Measurements from ENCODE around the gene ARHGAP24.

The ARHGAP24 gene

DNA sequence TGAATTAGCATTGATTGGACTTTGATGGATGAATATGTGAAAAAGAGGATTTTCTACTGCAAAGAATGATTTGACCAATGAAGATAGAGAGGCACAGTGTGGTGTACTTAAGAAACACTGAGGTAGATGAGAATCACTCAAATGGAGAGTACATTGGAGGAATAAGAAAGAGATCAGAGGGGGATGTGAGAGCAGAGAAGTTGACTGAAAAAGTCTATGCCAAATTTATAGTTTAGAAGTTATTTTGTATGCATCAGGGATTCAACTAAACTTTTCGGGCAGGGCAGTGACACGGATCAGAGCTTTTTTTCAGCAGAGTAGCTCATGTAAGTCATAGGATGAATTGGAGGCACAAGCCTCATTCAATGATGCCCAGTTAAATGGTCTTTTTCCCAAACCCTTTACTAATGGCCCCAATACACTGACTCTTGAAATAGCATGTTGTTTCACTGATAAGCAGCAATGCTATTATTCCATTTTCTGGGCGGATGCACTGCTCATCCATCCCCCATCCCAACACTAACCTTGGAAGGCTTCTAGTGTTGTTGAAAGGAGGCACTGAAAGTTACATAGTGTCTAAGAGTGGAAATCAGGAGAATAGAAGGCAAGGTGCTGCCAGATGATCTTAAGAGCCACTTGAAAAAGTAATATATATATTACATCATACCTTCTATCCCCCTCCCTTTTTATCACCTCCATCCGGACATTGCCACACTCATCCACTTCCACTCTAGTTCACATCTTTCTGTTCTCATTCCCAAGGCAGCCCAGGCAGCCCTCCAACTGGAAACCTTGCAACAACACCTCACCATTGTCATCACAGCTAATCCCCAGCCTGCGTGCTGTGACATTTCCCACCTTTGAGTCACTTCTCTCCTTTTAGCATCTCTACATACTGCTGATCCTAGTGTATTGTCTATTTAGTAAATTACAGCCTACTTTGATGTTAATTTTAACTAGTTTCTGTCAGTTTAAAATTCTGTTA lies 46.1 kb downstream of the ARHGAP24 start:
- no peak for DNase-seq

DNA sequence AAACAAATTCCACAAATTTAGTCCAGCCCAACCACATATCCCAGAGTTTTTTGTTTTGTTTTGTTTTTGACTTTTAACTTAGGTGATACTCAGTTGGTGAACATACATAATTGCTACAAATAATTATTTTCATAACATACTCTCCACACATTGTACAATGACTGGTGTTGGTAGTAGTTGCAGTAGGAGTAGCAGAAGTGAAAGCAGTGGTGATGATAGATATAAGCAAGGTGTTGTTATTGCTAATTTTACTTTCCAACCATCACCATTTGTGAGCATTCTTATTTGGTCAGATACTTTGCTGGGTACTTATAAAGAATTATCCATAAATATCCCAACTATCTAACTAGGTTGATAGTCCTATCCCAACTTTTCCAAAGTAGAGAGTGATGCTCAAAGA lies 47.3 kb downstream of the ARHGAP24 start:
- DNase-seq, result no peak

DNA sequence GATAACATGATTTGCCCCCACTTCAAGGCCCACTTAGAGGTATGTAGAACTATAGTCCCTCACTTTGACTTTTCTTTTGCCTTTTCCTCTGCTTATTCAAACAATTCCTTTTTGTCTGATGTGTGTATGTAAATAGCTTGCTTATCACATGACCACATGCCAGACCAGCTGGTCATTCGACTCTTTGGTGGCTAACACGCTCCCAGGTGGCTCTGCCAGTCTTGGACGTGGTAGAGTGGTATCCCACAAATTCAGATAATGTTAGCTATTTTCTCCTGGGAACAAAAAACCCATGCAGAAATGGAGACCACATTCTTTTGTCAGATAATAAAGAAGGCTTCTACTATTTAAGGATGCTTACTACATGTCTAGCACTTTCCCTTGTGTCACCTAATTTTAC lies 47.9 kb downstream of the ARHGAP24 start:
- DNase-seq, result no peak

DNA sequence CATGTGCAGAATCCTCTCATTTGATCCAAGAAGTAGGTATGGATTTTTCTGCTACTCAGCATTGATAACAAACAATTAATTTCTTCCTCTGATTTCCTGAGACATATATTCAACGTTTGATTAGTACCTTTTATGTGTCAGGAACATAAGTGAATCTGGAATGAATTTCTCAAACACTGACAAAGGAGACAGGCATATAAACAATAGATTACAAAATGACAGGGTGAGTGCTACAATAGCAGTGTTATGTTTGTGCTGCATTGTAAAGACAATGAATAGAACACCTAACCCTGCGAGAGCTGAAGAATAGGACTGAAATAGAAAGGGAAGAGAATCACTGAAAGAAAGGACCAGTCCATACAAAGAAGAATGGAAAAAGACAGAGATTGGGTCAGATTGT lies 52.9 kb downstream of the ARHGAP24 start:
- DNase-seq, result no peak

DNA sequence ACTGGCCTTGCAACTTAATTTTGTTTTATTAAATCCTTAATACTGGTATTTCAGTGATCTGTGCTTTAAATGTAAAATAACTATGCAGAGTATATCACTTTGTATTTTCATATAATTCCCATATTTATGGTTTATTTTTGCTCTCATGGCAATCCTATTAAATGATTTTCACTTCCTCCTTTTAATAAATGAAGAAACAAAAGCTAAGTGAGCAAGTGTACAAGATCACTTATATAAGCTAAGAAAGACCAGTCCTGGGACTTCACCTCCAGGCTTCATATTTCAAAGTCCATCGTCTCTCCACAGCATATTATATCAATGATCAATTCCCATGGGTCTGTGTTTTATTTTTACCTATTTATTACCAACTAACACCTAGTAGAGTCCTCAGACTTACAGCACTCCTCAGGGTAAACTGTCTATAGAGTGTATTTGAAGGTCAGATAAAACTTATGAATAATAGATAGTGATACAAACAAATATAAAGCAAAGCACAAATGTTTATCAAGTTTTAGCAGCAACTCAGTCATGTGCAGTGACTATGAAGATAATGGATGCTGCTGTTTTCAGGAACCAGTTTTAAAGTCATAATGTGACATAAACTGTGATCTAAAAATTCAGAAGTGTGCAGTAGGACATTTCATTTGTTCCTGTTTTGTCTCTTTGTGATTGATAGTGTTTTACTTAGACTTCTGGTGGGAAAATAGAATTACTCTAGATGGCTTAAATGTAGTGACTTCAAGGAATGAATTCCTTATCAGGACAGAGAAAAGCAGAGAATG lies 56.8 kb downstream of the ARHGAP24 start:
- DNase-seq, result peak; percentile 6

DNA sequence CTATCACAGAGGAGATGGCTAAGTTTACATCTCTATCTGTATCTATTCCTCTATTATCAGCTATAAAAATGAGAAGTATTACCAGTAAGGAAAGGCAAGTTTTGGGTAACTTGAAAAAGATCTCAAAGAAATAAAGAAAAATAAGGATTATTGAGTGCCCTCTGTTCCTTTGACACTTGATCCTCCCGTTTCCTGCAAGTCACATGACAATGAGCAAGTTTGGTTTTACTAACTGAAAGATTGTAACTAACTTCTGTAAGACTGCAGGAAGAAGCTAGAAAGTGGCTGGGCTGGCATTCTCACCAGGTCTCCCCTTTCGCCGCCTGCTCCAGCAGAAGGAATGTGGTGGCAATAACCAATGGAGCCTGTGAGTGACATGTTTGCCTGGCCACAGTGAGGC lies 59.2 kb downstream of the ARHGAP24 start:
- DNase-seq, result no peak

DNA sequence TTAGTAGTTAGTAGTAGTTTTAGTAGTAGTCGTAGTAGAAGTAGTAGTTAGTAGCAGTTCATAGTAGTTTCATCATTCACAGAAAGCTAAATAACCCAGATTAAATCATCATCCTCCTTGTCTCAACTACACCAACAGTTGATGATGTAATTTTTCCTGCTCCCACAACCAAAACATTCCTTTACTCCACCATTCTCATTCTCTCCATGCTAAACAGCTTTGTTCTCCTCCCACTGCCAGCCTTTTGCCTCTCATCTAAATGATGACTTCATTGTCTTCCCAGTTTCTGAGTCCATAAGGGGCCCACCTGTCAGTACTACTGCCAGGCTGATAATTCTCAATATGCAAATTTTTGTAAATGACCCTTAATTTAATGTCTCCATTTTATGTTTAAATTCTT lies 68.9 kb downstream of the ARHGAP24 start:
- DNase-seq, result no peak

DNA sequence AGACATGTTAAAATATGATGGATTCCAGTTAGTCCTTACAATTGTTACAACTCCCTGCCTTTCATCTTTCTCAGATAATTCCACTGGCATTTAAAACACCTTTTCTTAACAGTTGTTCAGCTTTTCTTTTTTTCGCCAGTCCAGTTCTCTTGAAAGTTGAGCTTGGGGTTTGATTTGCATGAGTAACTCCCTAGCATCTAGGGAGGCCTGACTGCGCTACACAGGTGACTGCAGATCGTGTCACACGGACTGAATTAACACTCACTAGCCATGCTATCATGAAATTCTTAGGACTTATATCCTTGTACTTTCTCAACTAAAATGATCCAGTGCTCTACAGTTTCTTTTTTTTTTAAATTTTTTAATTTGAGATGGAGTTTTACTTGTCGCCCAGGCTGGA lies 69.8 kb downstream of the ARHGAP24 start:
- no peak for DNase-seq

DNA sequence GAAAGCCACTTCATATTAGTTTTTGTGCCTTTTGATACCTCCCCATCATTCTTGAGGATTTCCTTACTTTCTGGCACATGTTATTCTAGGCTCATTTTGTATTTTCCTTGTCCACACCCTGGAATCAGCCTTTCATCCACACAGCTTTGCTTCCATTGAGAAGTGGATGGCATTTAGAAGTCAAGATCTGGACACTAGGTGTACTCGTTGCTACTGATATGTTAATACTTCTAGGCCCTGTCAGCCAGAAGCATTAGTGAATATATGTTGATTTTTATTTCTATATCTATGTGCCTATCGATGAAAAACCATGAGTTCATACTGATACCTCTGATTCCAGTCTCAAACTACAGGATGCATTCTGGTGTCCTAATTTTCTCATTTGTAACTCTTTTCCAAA lies 73.2 kb downstream of the ARHGAP24 start:
- DNase-seq, result no peak

DNA sequence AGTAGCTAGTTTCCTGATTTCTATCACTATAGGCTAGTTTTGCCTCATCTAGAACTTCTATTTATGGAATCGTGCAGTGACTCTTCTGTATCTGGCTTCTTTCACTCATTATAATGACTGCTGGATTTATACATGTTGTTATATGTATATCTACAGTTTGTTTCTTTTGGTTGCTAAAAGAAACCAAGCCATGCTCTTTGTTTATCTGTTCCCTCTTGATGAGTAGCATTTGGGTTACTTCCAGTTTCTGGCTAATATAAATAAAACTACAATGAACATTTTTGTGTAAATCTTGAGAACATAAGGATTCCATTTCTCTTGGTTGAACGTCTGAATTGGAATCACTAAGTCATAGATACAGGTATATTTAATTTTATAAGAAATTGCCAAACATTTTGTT lies 73.9 kb downstream of the ARHGAP24 start:
- no peak for DNase-seq

DNA sequence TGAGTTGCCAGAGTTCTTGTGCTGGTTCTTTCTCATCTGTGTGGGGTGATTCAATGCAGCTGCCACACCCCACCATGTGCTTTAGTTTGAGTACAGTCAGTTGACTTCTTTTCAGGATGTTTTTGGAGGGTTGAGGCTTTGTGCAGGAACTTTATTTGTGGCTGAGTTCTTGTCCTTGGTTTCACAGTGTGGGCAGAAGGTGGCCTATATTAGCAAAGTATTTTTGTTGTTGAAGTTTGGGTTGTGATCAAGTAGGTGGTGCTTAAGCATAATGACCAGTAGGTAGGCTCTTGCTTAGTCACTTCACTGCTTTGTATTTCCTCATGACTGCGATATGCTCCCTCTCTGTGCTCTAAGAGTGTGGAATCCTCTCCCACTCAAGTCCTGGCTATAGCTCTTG lies 80.3 kb downstream of the ARHGAP24 start:
- no peak for DNase-seq

DNA sequence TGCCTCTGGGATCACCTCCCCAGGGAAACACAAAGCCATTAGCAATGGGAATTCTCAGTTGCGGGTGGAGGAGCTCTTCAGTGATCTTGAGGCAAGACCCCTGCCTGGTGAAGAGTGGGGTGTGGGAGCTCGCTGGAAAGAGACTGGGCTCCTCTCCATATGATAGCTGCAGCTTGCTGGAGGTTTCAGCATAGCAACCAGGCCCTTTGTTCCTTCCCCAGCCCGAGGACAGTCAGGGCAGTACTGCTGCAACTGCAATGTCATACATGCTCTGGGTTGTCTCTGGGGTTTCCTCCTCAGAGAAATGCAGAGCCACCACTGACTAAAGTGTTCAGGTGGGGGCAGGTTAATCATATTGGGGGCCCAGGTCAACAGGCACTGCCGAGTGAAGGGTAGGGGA lies 81.3 kb downstream of the ARHGAP24 start:
- no peak for DNase-seq

DNA sequence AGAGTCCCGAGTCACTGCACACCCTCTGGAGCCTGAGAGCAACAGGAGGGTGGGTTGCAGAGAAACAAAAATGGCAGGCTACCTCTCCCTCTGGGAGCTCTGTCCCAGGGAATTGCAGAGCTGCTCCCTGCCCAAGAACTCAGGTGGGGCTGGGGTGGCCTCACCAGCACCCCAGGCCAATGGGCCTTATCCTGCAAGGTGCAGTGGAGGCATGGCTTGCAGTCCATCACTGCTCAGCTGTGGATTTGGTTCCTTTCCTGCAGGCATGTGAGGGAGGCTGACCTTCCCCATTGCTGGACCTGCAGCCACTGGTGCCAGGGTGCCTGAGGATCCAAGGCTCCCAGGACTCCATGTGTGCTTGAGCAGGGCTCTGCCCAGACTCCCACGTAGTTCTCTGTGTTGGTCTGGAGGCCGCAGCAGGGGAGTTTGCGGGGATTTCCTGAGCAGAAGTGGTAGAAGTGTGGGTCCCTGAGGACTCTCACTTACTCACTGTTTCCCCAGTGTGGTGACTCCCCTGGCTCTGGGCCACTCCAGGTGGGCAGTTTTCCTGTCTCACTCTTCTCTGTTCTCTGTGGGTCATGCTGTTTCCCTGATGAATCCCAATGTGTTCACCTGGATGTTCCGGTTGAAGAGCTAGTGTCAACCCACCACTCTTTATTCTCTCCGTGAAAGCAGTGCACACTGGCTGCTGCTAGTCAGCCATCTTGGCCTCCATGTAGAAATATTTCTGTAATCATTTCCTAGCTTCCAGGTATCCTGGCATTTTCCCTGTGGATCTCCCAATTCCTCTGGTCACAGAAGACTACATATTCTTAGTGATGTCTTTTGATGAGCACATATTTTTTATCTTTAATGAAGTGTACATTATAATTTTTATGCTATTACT lies 82.3 kb downstream of the ARHGAP24 start:
- DNase-seq, result no peak

DNA sequence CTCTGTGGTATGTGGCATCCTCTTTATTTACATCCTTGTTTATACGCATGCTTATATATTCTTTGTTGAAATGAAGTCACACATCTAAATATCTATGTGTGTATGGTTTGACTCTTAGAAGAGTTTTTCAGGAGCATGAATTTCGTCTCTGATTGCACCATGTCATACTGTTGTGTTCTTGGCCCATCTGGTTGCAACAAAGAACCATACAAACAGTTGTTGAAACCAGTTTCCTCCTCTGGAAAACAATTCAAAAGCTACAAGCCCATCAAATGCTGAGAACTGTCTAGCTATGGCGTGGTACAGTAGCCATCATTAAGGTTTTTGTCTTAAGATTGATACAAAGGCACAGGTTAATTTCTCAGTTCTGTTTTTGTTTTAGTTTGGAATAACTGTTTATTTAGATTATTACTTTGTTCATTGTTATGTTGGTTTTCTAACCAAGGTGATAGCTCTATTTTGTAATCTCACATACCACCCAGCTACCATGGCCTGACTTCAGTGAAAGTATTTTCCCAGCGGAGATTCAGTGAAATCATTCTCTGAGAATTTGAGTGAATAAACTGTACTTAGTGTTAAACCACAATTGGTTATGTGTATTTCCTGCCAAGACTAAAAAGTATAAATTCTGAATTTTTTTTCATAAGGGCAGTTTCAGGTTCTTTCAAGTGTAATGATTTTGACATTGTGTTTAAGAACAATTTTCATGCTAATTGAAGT lies 91.0 kb downstream of the ARHGAP24 start:
- no peak for DNase-seq

DNA sequence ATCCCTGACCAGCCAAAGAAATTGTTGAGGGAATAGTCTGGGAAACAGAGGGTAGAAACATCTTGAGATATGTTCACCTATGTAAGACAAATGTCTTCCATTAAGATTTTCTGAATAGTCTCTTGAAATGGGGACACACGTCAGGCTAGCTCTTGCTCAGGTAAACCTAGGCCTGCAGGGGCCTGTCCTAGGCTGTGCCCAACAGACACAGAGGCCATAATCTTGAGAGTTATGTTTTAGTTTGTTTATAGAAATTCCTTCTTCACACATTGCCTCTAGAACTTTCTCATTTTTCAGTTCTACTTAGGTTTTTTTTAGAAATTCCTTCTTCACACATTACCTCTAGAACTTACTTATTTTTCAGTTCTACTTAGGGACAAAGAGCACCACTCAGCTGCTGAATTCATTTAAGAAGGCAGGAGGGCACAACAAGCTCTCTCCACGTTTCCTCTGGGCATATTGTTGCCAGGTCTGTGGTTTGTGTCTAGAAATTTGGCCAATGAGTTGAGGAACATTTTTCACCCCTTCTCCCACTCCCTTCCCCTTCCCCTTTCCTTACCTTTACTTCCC lies 94.9 kb downstream of the ARHGAP24 start:
- DNase-seq, result no peak

DNA sequence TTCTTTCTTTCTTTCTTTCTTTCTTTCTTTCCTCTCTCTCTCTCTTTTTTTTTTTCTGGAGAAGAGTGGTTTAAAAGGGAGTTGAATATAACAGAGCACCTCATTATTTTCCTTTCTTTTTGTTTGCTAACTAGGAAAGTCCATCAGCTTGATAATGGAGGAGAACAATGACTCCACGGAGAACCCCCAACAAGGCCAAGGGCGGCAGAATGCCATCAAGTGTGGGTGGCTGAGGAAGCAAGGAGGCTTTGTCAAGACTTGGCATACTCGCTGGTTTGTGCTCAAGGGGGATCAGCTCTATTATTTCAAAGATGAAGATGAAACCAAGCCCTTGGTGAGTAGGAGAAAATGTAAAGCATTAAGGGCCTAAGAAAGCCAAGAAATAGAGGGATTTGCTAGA lies 95.4 kb downstream of the ARHGAP24 start:
- DNase-seq, result no peak

DNA sequence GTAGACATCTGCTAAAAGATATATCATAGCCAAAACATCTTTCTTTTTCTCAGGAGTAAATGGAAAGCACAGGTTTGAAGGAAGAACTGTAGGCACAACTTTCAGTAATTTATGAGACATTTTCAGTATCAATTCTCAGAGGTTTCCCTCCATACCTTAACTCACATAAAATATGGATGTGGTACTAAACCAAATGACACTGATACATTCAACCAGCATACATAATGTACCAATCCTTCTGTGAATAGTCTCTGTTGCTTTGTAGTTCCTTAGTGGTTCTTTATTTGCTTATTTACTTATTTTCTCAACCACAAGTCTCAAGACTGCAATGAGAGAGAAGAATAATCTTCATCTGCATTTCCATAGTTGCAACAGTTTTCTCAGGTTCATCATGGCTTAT lies 96.1 kb downstream of the ARHGAP24 start:
- DNase-seq, result no peak

DNA sequence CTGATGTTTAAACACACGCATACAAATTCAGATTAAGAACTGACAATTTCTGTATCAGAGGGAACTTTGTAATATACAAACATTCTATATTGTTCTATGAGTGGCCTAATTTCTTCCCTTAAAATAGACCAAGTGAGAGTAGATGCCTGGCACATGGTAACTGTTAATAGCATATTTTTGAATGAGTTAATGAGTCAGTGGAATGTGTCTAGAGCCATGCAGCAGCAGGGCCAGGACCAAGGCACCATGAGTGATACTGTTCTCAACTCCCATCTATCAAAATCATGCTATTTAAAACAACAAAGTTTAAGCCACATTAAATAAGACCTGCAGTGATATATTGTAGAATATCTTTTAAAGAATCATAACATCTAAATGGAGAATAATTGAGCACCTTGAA lies 98.3 kb downstream of the ARHGAP24 start:
- DNase-seq, result no peak

DNA sequence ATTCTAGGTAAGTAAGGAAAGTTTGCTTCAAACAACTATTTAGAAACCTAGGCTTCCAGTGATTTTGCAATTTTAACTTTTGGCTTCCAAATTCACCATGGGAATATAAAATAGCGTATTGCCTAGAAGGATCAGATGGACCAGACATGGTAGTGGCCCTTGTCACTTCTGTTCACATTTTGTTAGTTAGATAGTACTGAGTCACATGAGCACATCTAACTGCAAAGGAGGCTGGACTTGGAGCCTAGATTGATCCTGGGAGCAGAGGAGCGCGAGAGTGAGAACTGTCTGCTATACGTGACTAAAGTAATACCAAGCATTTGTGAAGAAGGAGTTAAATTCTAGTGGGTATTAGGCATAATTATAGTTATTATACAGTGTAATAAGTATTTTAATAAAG lies 102.4 kb downstream of the ARHGAP24 start:
- no peak for DNase-seq

DNA sequence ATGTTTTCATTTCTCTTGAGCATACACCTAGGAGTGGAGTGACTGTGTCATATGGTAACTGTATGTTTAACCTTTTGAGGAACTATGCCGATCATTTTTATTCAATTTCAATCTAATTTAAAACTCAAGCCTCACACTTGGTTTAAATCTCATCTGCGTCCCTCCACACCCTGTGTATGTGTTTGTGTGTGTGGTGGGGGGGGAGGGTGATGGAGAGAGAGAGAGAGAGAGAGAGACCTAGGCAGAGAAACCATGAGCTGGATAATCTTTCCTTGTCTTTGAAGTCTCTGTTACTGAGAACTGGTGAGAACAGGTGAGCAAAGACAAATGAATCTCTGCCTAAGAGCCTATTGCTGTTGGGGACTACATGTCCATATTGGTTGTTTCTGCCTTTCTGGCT lies 105.0 kb downstream of the ARHGAP24 start:
- DNase-seq, result no peak

DNA sequence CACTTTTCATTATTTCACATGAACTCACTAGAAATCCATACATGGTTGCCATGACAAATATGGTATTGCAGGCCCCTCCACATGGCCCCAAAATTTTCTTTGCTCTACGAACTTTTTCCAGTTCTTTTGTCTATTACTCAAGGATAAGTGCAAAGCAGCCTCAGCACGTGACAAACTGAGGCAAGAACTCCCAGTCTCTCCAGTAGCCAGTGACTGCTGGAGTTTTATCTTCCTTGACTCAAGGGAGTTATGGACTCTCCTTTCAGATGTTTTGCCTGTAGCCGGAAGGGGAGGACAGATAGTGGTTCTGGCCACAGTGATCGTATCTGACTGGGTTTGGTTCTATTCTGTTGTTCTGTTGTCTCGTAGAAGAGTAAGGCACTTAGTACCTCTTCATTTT lies 105.5 kb downstream of the ARHGAP24 start:
- no peak for DNase-seq

DNA sequence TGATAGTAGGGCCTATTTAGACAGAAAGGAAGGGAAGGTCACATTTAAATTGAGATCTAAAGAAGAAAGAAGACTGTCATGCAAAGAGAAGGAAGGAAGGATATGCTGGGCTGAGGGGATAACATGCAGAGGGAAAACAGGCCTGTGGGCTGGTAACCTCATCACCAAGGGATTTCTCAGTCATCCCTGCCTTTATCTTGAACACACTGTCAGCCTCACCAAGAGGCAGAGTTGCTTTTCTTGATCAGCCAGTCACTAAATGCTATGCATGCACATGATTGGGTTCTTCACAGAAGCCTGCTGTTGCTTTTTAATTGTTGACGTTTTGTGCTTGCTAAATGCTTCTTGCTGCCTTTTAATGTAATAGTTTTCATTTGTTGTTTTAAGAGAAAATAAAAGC lies 113.0 kb downstream of the ARHGAP24 start:
- DNase-seq, result no peak

Data from eye (tissue), 1 donor.